Measurements from ENCODE around the gene ZNF423.

The ZNF423 gene

GRCh38 chr16:49716339-49716934 lies 139.5 kb downstream of the ZNF423 start:
- DNase-seq = no peak

- no peak for DNase-seq
Measured at GRCh38 chr16:49713770-49714169, 142.1 kb downstream of the ZNF423 start.

GRCh38 chr16:49712542-49712941 lies 143.4 kb downstream of the ZNF423 start:
- no peak for DNase-seq

GRCh38 chr16:49712106-49712505 lies 143.8 kb downstream of the ZNF423 start:
- DNase-seq = no peak

GRCh38 chr16:49709057-49709456 lies 146.9 kb downstream of the ZNF423 start:
- DNase-seq = no peak

- no peak for DNase-seq
Measured at GRCh38 chr16:49708491-49708890, 147.4 kb downstream of the ZNF423 start.

- no peak for DNase-seq
Measured at GRCh38 chr16:49706620-49707355, 149.1 kb downstream of the ZNF423 start.

- DNase-seq = no peak
Measured at GRCh38 chr16:49704586-49705155, 151.2 kb downstream of the ZNF423 start.

- DNase-seq = no peak
Measured at GRCh38 chr16:49703483-49703882, 152.4 kb downstream of the ZNF423 start.

- no peak for DNase-seq
Measured at GRCh38 chr16:49701789-49702494, 154.0 kb downstream of the ZNF423 start.

- no peak for DNase-seq
Measured at GRCh38 chr16:49701065-49701685, 154.7 kb downstream of the ZNF423 start.

GRCh38 chr16:49700251-49701064 lies 155.5 kb downstream of the ZNF423 start:
- DNase-seq = no peak

GRCh38 chr16:49699841-49700175 lies 156.1 kb downstream of the ZNF423 start:
- no peak for DNase-seq

GRCh38 chr16:49698931-49699840 lies 156.7 kb downstream of the ZNF423 start:
- no peak for DNase-seq

GRCh38 chr16:49698453-49698815 lies 157.5 kb downstream of the ZNF423 start:
- no peak for DNase-seq

GRCh38 chr16:49697631-49698452 lies 158.1 kb downstream of the ZNF423 start:
- DNase-seq = no peak

GRCh38 chr16:49696414-49697101 lies 159.4 kb downstream of the ZNF423 start:
- DNase-seq = no peak

- no peak for DNase-seq
Measured at GRCh38 chr16:49695782-49696413, 160.0 kb downstream of the ZNF423 start.

- no peak for DNase-seq
Measured at GRCh38 chr16:49693445-49693844, 162.5 kb downstream of the ZNF423 start.
